K562 (cell line): ENCODE data around the gene DMD.

Source experiments
- ADNP ChIP-seq: fragments of 200-800 bp; sonication (Bioruptor generic); IDR thresholded peaks from 2 replicates; pipeline ENCODE4 v1.6.1; 2016; ENCODE audit warnings: missing genetic modification characterization, missing compliant biosample characterization
- BCLAF1 ChIP-seq, 2 experiments: fragments of 450-650 bp in 1 of 2; IDR thresholded peaks; 2 replicates each; pipeline ENCODE4 v1.6.1; 2011 to 2017; ENCODE audit warnings: low read depth in 2 of 2, antibody characterized with exemption in 1 of 2, borderline replicate concordance in 1 of 2, low read length in 1 of 2, mild to moderate bottlenecking in 1 of 2, mixed read lengths in 1 of 2; ENCODE audit not compliant: control insufficient read depth in 1 of 2
- CHCHD3 ChIP-seq: fragments of 250-450 bp; sonication (Bioruptor Pico); IDR thresholded peaks from 2 replicates; pipeline ENCODE4 v2.1.2; 2022; ENCODE audit warnings: mild to moderate bottlenecking
- CTCF ChIP-seq, 3 experiments: IDR thresholded peaks in 2 of 3; conservative IDR thresholded peaks in 1 of 3; 2 replicates each; pipeline ENCODE4 v1.5.1; 2011 to 2012; ENCODE audit warnings: low read length in 3 of 3, mild to moderate bottlenecking in 3 of 3, control low read depth in 2 of 3, improper control_type of control experiment in 1 of 3, inconsistent platforms in 1 of 3, low read depth in 1 of 3, mixed read lengths in 1 of 3, moderate library complexity in 1 of 3; ENCODE audit not compliant: insufficient read depth in 2 of 3
- EHMT2 ChIP-seq: fragments of 450-650 bp; IDR thresholded peaks from 2 replicates; pipeline ENCODE4 v1.6.1; 2018; ENCODE audit warnings: antibody characterized with exemption
- ELF4 ChIP-seq: fragments of 450-650 bp; formaldehyde crosslinking; IDR thresholded peaks from 2 replicates; pipeline ENCODE4 v1.4.0; 2022; ENCODE audit warnings: missing genetic modification characterization
- FOS ChIP-seq: IDR thresholded peaks from 3 replicates; pipeline ENCODE4 v1.6.1; 2011; ENCODE audit not compliant: insufficient read length; ENCODE audit errors: extremely low read depth
- SMARCC2 ChIP-seq: fragments of 450-650 bp; IDR thresholded peaks from 2 replicates; pipeline ENCODE4 v1.6.1; 2017; ENCODE audit warnings: antibody characterized with exemption, moderate library complexity, mild to moderate bottlenecking, low read depth
- TEAD4 ChIP-seq, 2 experiments: sonication (generic) in 1 of 2; formaldehyde crosslinking in 1 of 2; IDR thresholded peaks; 2 replicates each; pipeline versions ENCODE4 v1.6.1 to v1.8.0; 2012 to 2022; ENCODE audit warnings: borderline replicate concordance in 1 of 2, inconsistent platforms in 1 of 2, low read length in 1 of 2, mild to moderate bottlenecking in 1 of 2, missing genetic modification reagents in 1 of 2
- ZNF274 ChIP-seq: IDR thresholded peaks from 2 replicates; pipeline ENCODE4 v1.6.1; 2011; ENCODE audit warnings: low read depth, mild to moderate bottlenecking, low read length, moderate library complexity, borderline replicate concordance
- TF ChIP-seq, protein P1 (sequence below): fragments of 450-650 bp; IDR thresholded peaks from 2 replicates; pipeline ENCODE4 v1.6.1; 2018; ENCODE audit warnings: mild to moderate bottlenecking, low read depth; ENCODE audit not compliant: partially characterized antibody

- TF ChIP-seq EHMT2 (no peak), ZNF274 (no peak), FOS (no peak), BCLAF1 (IDR thresholded peaks at IDR 0.05; ENCODE audit: borderline replicate concordance in 1 of 2, control insufficient read depth in 1 of 2, low read depth in 2 of 2, low read length in 1 of 2) (no peak), CTCF (IDR thresholded peaks at IDR 0.05 in 2 of 3, conservative IDR thresholded peaks at IDR 0.05 in 1 of 3; ENCODE audit: insufficient read depth in 2 of 3, low read depth in 1 of 3, low read length in 3 of 3) (no peak), TEAD4 (IDR thresholded peaks at IDR 0.05; ENCODE audit: low read length) (no peak), TEAD4 (CRISPR knock-in tag; IDR thresholded peaks at IDR 0.05; ENCODE audit: borderline replicate concordance) (no peak), CHCHD3 (no peak), ELF4 (no peak), SMARCC2 (no peak), ADNP (tag) (no peak)
- TF ChIP-seq, protein P1, sequence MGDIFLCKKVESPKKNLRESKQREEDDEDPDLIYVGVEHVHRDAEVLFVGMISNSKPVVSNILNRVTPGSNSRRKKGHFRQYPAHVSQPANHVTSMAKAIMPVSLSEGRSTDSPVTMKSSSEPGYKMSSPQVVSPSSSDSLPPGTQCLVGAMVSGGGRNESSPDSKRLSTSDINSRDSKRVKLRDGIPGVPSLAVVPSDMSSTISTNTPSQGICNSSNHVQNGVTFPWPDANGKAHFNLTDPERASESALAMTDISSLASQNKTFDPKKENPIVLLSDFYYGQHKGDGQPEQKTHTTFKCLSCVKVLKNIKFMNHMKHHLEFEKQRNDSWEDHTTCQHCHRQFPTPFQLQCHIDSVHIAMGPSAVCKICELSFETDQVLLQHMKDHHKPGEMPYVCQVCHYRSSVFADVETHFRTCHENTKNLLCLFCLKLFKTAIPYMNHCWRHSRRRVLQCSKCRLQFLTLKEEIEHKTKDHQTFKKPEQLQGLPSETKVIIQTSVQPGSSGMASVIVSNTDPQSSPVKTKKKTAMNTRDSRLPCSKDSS = no peak
Measured at GRCh38 chrX:32798990-32799389, 412.4 kb downstream of the DMD start.
